GM21737 (cell line): Measurements from ENCODE around the gene C13orf46.

Experiments used
- ATAC-seq: cut with Tn5 transposase; IDR thresholded peaks from one replicate; pipeline ENCODE4 v1.9.1; 2021; ENCODE audit warnings: mild to moderate bottlenecking, moderate library complexity; ENCODE audit not compliant: unreplicated experiment

Gene C13orf46

GRCh38 chr13:113941571-113942191, 32.2 kb downstream of the C13orf46 start:
- no peak for ATAC-seq

- no peak for ATAC-seq
Measured at GRCh38 chr13:113939944-113940297, 34.0 kb downstream of the C13orf46 start.

GRCh38 chr13:113939129-113939943, 34.5 kb downstream of the C13orf46 start:
- ATAC-seq, result no peak

GRCh38 chr13:113938716-113939115, 35.2 kb downstream of the C13orf46 start:
- no peak for ATAC-seq

GRCh38 chr13:113938246-113938645, 35.6 kb downstream of the C13orf46 start:
- ATAC-seq, result no peak

- ATAC-seq, result no peak
Measured at GRCh38 chr13:113937527-113938180, 36.2 kb downstream of the C13orf46 start.

- ATAC-seq, result no peak
Measured at GRCh38 chr13:113937073-113937472, 36.8 kb downstream of the C13orf46 start.

GRCh38 chr13:113936166-113936965, 37.5 kb downstream of the C13orf46 start:
- ATAC-seq, result no peak

- no peak for ATAC-seq
Measured at GRCh38 chr13:113935001-113935844, 38.7 kb downstream of the C13orf46 start.

- ATAC-seq, result no peak
Measured at GRCh38 chr13:113934576-113934975, 39.3 kb downstream of the C13orf46 start.

- no peak for ATAC-seq
Measured at GRCh38 chr13:113933901-113934300, 40.0 kb downstream of the C13orf46 start.

GRCh38 chr13:113931841-113932459, 41.9 kb downstream of the C13orf46 start:
- no peak for ATAC-seq

- ATAC-seq, result no peak
Measured at GRCh38 chr13:113930671-113931637, 42.9 kb downstream of the C13orf46 start.

GRCh38 chr13:113929628-113930615, 44.0 kb downstream of the C13orf46 start:
- no peak for ATAC-seq

- ATAC-seq, result no peak
Measured at GRCh38 chr13:113928685-113929627, 44.9 kb downstream of the C13orf46 start.
